OCI-LY7 (cell line): ENCODE results near the gene RCC1.

Experiments
- EZH2phosphoT487 ChIP-seq: fragments of 200-600 bp; sonication (generic); IDR thresholded peaks from 2 replicates; pipeline ENCODE4 v1.6.1; 2018; ENCODE audit warnings: low read depth, borderline replicate concordance, mild to moderate bottlenecking, mixed run types, antibody characterized with exemption, low read length, moderate library complexity, mixed read lengths
- TF ChIP-seq, protein P1 (sequence below): fragments of 200-600 bp; sonication (generic); conservative IDR thresholded peaks from 2 replicates; pipeline ENCODE4 v1.5.1; 2014; ENCODE audit warnings: mild to moderate bottlenecking, antibody characterized with exemption, low read length, moderate library complexity, mixed read lengths

- TF ChIP-seq, protein P1, sequence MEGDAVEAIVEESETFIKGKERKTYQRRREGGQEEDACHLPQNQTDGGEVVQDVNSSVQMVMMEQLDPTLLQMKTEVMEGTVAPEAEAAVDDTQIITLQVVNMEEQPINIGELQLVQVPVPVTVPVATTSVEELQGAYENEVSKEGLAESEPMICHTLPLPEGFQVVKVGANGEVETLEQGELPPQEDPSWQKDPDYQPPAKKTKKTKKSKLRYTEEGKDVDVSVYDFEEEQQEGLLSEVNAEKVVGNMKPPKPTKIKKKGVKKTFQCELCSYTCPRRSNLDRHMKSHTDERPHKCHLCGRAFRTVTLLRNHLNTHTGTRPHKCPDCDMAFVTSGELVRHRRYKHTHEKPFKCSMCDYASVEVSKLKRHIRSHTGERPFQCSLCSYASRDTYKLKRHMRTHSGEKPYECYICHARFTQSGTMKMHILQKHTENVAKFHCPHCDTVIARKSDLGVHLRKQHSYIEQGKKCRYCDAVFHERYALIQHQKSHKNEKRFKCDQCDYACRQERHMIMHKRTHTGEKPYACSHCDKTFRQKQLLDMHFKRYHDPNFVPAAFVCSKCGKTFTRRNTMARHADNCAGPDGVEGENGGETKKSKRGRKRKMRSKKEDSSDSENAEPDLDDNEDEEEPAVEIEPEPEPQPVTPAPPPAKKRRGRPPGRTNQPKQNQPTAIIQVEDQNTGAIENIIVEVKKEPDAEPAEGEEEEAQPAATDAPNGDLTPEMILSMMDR = no peak
- TF ChIP-seq EZH2phosphoT487 = no peak
Observed at GRCh38 chr1:28538286-28538685, 32.4 kb downstream of the RCC1 start.
